Measurements from ENCODE around the gene BANP.
A peak's percentile ranks its signal among the peaks of the same experiment; 100 is the strongest.

The BANP gene

GRCh38 chr16:87945351-87946042, 5.7 kb upstream of the BANP start:
- H3K27ac ChIP-seq, result no peak overlapping the region
- TF ChIP-seq CTCF (conservative IDR thresholded peaks at IDR 0.05) (no peak), ZFX (IDR thresholded peaks at IDR 0.05) (no peak)

- no peak for TF ChIP-seq CTCF (conservative IDR thresholded peaks at IDR 0.05)
- TF ChIP-seq ZFX (IDR thresholded peaks at IDR 0.05), result no peak
- no peak overlapping the region for H3K27ac ChIP-seq
Observed at GRCh38 chr16:87946596-87947347, 4.5 kb upstream of the BANP start.

GRCh38 chr16:87947356-87948118, 3.7 kb upstream of the BANP start:
- no peak for TF ChIP-seq ZFX (IDR thresholded peaks at IDR 0.05)
- TF ChIP-seq CTCF (conservative IDR thresholded peaks at IDR 0.05), result no peak
- H3K27ac ChIP-seq, result 0 out of 2 replicates have a peak overlapping the region, but pooled peaks have one; percentile 5

- H3K27ac ChIP-seq, result 0 out of 2 replicates have a peak overlapping the region, but pooled peaks have one; percentile 5
- no peak for TF ChIP-seq CTCF (conservative IDR thresholded peaks at IDR 0.05)
- TF ChIP-seq ZFX (IDR thresholded peaks at IDR 0.05), result no peak
Observed at GRCh38 chr16:87948119-87948545, 3.1 kb upstream of the BANP start.

GRCh38 chr16:87948735-87949070, 2.5 kb upstream of the BANP start:
- H3K27ac ChIP-seq, result no peak overlapping the region
- no peak for TF ChIP-seq CTCF (conservative IDR thresholded peaks at IDR 0.05)
- TF ChIP-seq ZFX (IDR thresholded peaks at IDR 0.05), result no peak

GRCh38 chr16:87949071-87949744, 2.0 kb upstream of the BANP start:
- no peak for TF ChIP-seq ZFX (IDR thresholded peaks at IDR 0.05)
- TF ChIP-seq CTCF (conservative IDR thresholded peaks at IDR 0.05), result no peak
- no peak overlapping the region for H3K27ac ChIP-seq

All from C4-2B (cell line).